Neural progenitor cell (in vitro differentiated cells): ENCODE data around the gene IL37. TPM values are rescaled to one million over a fixed set of nuclear protein-coding genes. Genes with fewer than 3 reads are reported as not detected.

ENCODE experiments used
- DNase-seq: peaks from one replicate; pipeline ENCODE4 v3.0.0-alpha.2; 2016; ENCODE audit warnings: low spot score
- H2AFZ ChIP-seq: fragments of 200-600 bp; sonication (generic); replicated peaks from 2 replicates; pipeline ENCODE4 v1.6.1; 2016; ENCODE audit warnings: antibody characterized with exemption
- H3F3A ChIP-seq: fragments of 200-600 bp; sonication (generic); 2 replicates; pipeline ENCODE4 v1.6.1; 2016; ENCODE audit warnings: antibody characterized with exemption, low read depth
- H3K27ac ChIP-seq: fragments of 200-600 bp; sonication (generic); 2 replicates; pipeline ENCODE4 v1.5.1; 2016; ENCODE audit warnings: mild to moderate bottlenecking
- H3K27me3 ChIP-seq: fragments of 200-600 bp; sonication (generic); 2 replicates; pipeline ENCODE4 v1.6.1; 2016; ENCODE audit warnings: mild to moderate bottlenecking, moderate library complexity
- H3K36me3 ChIP-seq: fragments of 200-600 bp; sonication (generic); 2 replicates; pipeline ENCODE4 v1.5.1; 2016
- H3K4me1 ChIP-seq: fragments of 200-600 bp; sonication (generic); 2 replicates; pipeline ENCODE4 v1.6.1; 2016; ENCODE audit warnings: mixed run types
- H3K4me2 ChIP-seq: fragments of 200-600 bp; sonication (generic); 2 replicates; pipeline ENCODE4 v1.6.1; 2016
- H3K4me3 ChIP-seq: fragments of 200-600 bp; sonication (generic); 2 replicates; pipeline ENCODE4 v1.5.1; 2016
- H3K79me2 ChIP-seq: fragments of 200-600 bp; sonication (generic); 2 replicates; pipeline ENCODE4 v1.6.1; 2016; ENCODE audit warnings: low read depth
- H3K9ac ChIP-seq: fragments of 200-600 bp; sonication (generic); 2 replicates; pipeline ENCODE4 v1.6.1; 2016
- H3K9me3 ChIP-seq: fragments of 200-600 bp; sonication (generic); 2 replicates; pipeline ENCODE4 v1.5.1; 2016; ENCODE audit warnings: low read depth
- H4K20me1 ChIP-seq: fragments of 200-600 bp; sonication (generic); 2 replicates; pipeline ENCODE4 v1.6.1; 2016; ENCODE audit warnings: low read depth
- H3K27ac Mint-ChIP-seq: 3 replicates; pipeline ENCODE4 v1.8.0; 2021; ENCODE audit warnings: mixed read lengths
- H3K27me3 Mint-ChIP-seq: 2 replicates; pipeline ENCODE4 v1.8.0; 2022; ENCODE audit warnings: low read depth, mild to moderate bottlenecking, inconsistent platforms, moderate library complexity, mixed read lengths; ENCODE audit not compliant: insufficient read depth
- H3K36me3 Mint-ChIP-seq: 3 replicates; pipeline ENCODE4 v1.8.0; 2021; ENCODE audit warnings: mixed read lengths
- H3K4me1 Mint-ChIP-seq: 3 replicates; pipeline ENCODE4 v1.8.0; 2021; ENCODE audit warnings: mixed read lengths
- H3K4me3 Mint-ChIP-seq: 3 replicates; pipeline ENCODE4 v1.8.0; 2021; ENCODE audit warnings: mild to moderate bottlenecking, moderate library complexity, mixed read lengths
- H3K9me3 Mint-ChIP-seq: 3 replicates; pipeline ENCODE4 v1.8.0; 2020; ENCODE audit warnings: mixed read lengths
- EZH2 ChIP-seq: fragments of 200-600 bp; sonication (generic); IDR thresholded peaks from 2 replicates; pipeline ENCODE4 v1.6.1; 2017; ENCODE audit warnings: antibody characterized with exemption, mild to moderate bottlenecking, moderate library complexity
- EZH2phosphoT487 ChIP-seq: fragments of 200-600 bp; sonication (generic); IDR thresholded peaks from 2 replicates; pipeline ENCODE4 v1.6.1; 2017; ENCODE audit warnings: antibody characterized with exemption
- total RNA-seq: library from RNA; depleted of rRNA; stranded (reverse); fragments of >200 nt; gene quantifications from 2 replicates; pipeline ENCODE4 v1.2.3, GENCODE V29; 2015; ENCODE audit warnings: low replicate concordance
- TF ChIP-seq, protein P1 (sequence below): fragments of 200-600 bp; sonication (generic); IDR thresholded peaks from 2 replicates; pipeline ENCODE4 v1.5.1; 2017; ENCODE audit warnings: antibody characterized with exemption, mild to moderate bottlenecking

Gene IL37
- total RNA-seq, 1 donor from 2014 or later, result not detected

DNA sequence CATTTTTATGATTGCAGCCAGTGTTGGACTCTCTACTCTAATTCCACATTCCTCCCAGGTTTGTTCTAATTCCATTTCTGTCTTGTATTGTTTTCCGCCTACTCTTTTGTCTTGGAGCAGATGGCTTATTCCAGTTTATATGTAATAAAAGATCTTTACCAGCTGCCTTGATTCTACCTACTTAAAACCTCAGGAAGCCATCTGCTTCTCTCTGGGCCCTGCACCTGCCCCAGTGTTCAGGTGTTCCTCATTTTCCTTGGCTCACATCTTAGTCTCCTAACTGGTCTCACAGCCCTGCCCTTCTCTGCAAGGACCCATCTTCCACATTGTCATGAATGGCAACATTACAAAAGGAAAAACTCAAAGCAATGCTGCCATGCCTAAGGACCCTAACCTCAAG is 21.0 kb upstream of the IL37 start:
- DNase-seq, result no peak
- Histone ChIP-seq H3K9ac (no peak overlapping the region), H3K9me3 (no peaks in the 10 kb centered on the region), H3K36me3 (no peaks in the 10 kb centered on the region), H2AFZ (no peak overlapping the region), H3K4me3 (no peak overlapping the region), H3K4me2 (no peak overlapping the region), H4K20me1 (no peaks in the 10 kb centered on the region), H3K4me1 (no peaks in the 10 kb centered on the region), H3K27me3 (no peaks in the 10 kb centered on the region), H3K27ac (no peak overlapping the region), H3F3A (no peaks in the 10 kb centered on the region), H3K79me2 (no peaks in the 10 kb centered on the region)
- H3K4me1 Mint-ChIP-seq, result no peaks in the 10 kb centered on the region
- no peak for TF ChIP-seq EZH2
- TF ChIP-seq, protein P1, sequence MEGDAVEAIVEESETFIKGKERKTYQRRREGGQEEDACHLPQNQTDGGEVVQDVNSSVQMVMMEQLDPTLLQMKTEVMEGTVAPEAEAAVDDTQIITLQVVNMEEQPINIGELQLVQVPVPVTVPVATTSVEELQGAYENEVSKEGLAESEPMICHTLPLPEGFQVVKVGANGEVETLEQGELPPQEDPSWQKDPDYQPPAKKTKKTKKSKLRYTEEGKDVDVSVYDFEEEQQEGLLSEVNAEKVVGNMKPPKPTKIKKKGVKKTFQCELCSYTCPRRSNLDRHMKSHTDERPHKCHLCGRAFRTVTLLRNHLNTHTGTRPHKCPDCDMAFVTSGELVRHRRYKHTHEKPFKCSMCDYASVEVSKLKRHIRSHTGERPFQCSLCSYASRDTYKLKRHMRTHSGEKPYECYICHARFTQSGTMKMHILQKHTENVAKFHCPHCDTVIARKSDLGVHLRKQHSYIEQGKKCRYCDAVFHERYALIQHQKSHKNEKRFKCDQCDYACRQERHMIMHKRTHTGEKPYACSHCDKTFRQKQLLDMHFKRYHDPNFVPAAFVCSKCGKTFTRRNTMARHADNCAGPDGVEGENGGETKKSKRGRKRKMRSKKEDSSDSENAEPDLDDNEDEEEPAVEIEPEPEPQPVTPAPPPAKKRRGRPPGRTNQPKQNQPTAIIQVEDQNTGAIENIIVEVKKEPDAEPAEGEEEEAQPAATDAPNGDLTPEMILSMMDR, result no peak
- H3K36me3 Mint-ChIP-seq, result no peaks in the 10 kb centered on the region
- peaks cover 3% of the 10 kb centered on the region for H3K27me3 Mint-ChIP-seq
- H3K4me3 Mint-ChIP-seq, result no peak overlapping the region
- H3K27ac Mint-ChIP-seq, result no peak overlapping the region
- peaks cover 5% of the 10 kb centered on the region for H3K9me3 Mint-ChIP-seq

DNA sequence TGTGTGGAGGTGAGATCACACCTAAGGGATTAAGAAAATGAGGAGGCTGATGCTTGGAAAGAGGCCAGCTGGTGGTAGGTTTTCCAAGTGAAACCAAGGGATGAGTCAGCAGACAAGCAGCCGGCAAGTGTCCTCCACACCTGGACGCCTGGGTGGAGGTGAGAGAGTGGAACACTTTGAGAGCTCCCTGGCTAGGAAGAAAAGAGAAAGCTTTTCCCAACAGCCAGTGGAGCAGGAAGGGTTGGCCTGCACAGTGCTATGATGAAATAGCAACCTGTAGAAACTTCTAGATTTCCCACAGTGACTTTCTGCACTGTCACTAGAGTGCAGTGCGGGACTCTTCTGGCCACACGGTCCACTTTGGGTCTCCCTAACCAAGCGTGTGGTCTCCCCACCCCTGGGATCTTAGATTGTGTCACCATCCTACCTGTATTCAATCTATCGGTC is 19.6 kb upstream of the IL37 start:
- Histone ChIP-seq H3F3A (no peaks in the 10 kb centered on the region), H3K9me3 (no peaks in the 10 kb centered on the region), H3K4me3 (no peak overlapping the region), H3K4me1 (no peaks in the 10 kb centered on the region), H3K27ac (no peak overlapping the region), H3K9ac (no peak overlapping the region), H4K20me1 (no peaks in the 10 kb centered on the region), H3K27me3 (no peaks in the 10 kb centered on the region), H2AFZ (no peak overlapping the region), H3K4me2 (no peak overlapping the region), H3K36me3 (no peaks in the 10 kb centered on the region), H3K79me2 (no peaks in the 10 kb centered on the region)
- TF ChIP-seq, protein P1, result no peak
- TF ChIP-seq EZH2phosphoT487 (no peak), EZH2 (no peak)
- DNase-seq, result no peak
- H3K36me3 Mint-ChIP-seq, result no peaks in the 10 kb centered on the region
- no peaks in the 10 kb centered on the region for H3K4me1 Mint-ChIP-seq
- H3K9me3 Mint-ChIP-seq, result peaks cover 5% of the 10 kb centered on the region
- no peak overlapping the region for H3K4me3 Mint-ChIP-seq
- peaks cover 3% of the 10 kb centered on the region for H3K27me3 Mint-ChIP-seq
- H3K27ac Mint-ChIP-seq, result no peak overlapping the region

DNA sequence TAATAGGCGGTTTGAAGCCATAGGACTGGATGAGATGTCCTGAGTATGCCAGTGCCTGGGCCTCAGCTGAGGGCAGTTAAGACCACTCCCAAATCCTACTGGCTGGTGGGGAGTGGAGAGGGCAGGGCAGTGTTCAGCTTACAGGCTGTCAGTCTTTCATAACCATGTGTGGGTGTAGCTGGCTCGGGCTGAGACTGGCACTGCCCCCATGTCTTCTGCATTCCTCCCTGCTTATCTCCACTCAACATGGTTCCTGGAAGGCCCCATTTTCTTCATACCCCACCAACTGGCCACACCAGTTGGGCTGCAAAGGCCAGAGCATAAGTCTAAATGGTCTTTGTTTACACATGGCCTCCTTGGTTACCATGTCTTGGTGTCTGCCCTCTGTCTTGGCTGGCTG is 17.2 kb upstream of the IL37 start:
- H3K9me3 Mint-ChIP-seq, result peaks cover 5% of the 10 kb centered on the region
- H3K27ac Mint-ChIP-seq, result no peak overlapping the region
- Histone ChIP-seq H4K20me1 (no peaks in the 10 kb centered on the region), H2AFZ (no peak overlapping the region), H3K9me3 (no peaks in the 10 kb centered on the region), H3K79me2 (no peaks in the 10 kb centered on the region), H3K9ac (no peak overlapping the region), H3F3A (no peaks in the 10 kb centered on the region), H3K4me2 (no peak overlapping the region), H3K4me3 (no peak overlapping the region), H3K27me3 (no peaks in the 10 kb centered on the region), H3K36me3 (no peaks in the 10 kb centered on the region), H3K4me1 (no peaks in the 10 kb centered on the region), H3K27ac (no peak overlapping the region)
- H3K4me1 Mint-ChIP-seq, result no peaks in the 10 kb centered on the region
- peaks cover 3% of the 10 kb centered on the region for H3K27me3 Mint-ChIP-seq
- no peak for DNase-seq
- no peaks in the 10 kb centered on the region for H3K36me3 Mint-ChIP-seq
- TF ChIP-seq EZH2phosphoT487 (no peak), EZH2 (no peak)
- TF ChIP-seq, protein P1, result no peak
- H3K4me3 Mint-ChIP-seq, result no peak overlapping the region
